Activated B cell treated with CpG ODN at 0.5 μM for 24 hours (primary cell): Measurements from ENCODE around the gene NMUR1. TPM values are rescaled to one million over a fixed set of nuclear protein-coding genes. Genes with fewer than 3 reads are reported as not detected.

ENCODE experiments used
- ATAC-seq: fragments of 200-7000 bp; cut with Tn5 transposase; one replicate; pipeline ENCODE4 v1.10.0; 2021; ENCODE audit warnings: low read depth, mild to moderate bottlenecking, moderate library complexity
- CTCF ChIA-PET: fragments of 350-600 bp; sonication (Branson Sonifier 250); formaldehyde crosslinking; loops from one replicate; lab custom pipeline; 2021; ENCODE audit warnings: antibody characterized with exemption; lab: Charles Lee
- POLR2A ChIA-PET: fragments of 350-600 bp; sonication (Branson Sonifier 250); formaldehyde crosslinking; loops from one replicate; lab custom pipeline; 2021; ENCODE audit warnings: antibody characterized with exemption; lab: Charles Lee
- DNase-seq: peaks from one replicate; pipeline ENCODE4 v3.0.0; 2022
- H3K27ac Mint-ChIP-seq: one replicate; pipeline ENCODE4 v1.8.0; 2020; ENCODE audit warnings: mixed read lengths
- H3K27me3 Mint-ChIP-seq: one replicate; pipeline ENCODE4 v1.8.0; 2021; ENCODE audit warnings: mixed read lengths
- H3K36me3 Mint-ChIP-seq: one replicate; pipeline ENCODE4 v1.8.0; 2021; ENCODE audit warnings: low read depth, mixed read lengths
- H3K4me1 Mint-ChIP-seq: one replicate; pipeline ENCODE4 v1.8.0; 2021; ENCODE audit warnings: mixed read lengths
- H3K4me3 Mint-ChIP-seq: one replicate; pipeline ENCODE4 v1.8.0; 2020; ENCODE audit warnings: mild to moderate bottlenecking, mixed read lengths
- H3K9me3 Mint-ChIP-seq: one replicate; pipeline ENCODE4 v1.8.0; 2020; ENCODE audit warnings: mixed read lengths
- intact Hi-C: fragments of 100-400 bp; cut with micrococcal nuclease; formaldehyde crosslinking; loops from one replicate; pipeline ENCODE4 v1.15.1; 2024
- total RNA-seq: library from RNA; stranded (reverse); gene quantifications from 2 replicates; pipeline ENCODE4 v1.2.3, GENCODE V29; 2022
- TF ChIP-seq, protein P1 (sequence below): fragments of 200-600 bp; IDR thresholded peaks from one replicate; pipeline ENCODE4 v1.8.0; 2022; ENCODE audit warnings: antibody characterized with exemption, mild to moderate bottlenecking

Gene NMUR1
- total RNA-seq, 1 donor from 2014 or later, result not detected

DNA sequence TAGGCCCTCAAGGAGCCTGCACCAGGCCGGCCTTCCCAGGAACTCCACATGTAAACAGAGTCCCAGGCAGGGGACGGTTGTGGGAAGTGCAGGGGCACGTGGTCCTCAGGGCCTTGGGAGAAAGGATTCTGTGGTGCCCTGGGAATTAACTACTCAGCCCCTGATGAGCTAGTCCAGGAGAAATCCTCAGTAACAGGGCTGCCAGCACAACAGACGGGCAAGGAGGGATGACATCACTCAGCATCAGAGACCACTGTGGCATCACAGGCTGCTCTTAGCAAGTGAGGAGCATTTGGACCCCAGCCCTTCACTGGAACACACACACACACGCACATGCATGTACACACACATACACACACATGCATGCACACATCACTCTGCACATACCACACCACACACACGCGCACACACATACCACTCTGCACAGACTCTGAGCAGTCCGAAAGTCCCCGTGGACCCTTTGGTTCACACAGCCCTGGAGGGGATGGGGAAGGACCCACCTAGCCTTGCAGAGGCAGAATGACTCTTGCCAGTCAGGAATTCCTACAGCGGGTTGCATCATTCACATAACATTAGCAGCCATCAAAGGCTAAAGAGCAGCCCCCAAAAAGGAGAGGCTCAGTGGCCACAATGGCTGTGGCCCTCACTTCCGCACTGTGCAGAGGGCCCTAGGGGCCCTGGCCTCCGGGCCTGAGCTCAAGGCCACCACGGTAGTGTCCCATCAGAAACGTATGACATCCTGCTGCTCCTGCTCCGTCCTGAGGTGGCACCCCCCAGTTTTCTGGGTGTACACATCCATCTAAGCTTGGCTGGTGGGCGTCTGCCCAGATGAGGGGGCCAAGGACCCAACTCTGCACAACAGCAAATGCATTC is 1.9 kb upstream of the NMUR1 start:
- Mint-ChIP-seq H3K4me1 (peaks cover 11% of the 10 kb centered on the region), H3K4me3 (no peak overlapping the region), H3K27me3 (peaks cover 26% of the 10 kb centered on the region), H3K36me3 (no peaks in the 10 kb centered on the region), H3K27ac (no peak overlapping the region), H3K9me3 (no peaks in the 10 kb centered on the region)
- CTCF ChIA-PET, result interaction anchor here (1.0 to 4.0 kb wide), 3 partner anchors 17 to 29 kb away, joined by 3 to 28 read pairs (median 4); no protein-coding TSS in a partner anchor
- no peak for DNase-seq
- intact Hi-C loops, result loop anchor here (2.0 kb wide), 1 partner anchor 13 kb away; no protein-coding TSS in a partner anchor
- TF ChIP-seq, protein P1, sequence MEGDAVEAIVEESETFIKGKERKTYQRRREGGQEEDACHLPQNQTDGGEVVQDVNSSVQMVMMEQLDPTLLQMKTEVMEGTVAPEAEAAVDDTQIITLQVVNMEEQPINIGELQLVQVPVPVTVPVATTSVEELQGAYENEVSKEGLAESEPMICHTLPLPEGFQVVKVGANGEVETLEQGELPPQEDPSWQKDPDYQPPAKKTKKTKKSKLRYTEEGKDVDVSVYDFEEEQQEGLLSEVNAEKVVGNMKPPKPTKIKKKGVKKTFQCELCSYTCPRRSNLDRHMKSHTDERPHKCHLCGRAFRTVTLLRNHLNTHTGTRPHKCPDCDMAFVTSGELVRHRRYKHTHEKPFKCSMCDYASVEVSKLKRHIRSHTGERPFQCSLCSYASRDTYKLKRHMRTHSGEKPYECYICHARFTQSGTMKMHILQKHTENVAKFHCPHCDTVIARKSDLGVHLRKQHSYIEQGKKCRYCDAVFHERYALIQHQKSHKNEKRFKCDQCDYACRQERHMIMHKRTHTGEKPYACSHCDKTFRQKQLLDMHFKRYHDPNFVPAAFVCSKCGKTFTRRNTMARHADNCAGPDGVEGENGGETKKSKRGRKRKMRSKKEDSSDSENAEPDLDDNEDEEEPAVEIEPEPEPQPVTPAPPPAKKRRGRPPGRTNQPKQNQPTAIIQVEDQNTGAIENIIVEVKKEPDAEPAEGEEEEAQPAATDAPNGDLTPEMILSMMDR, result no peak
- POLR2A ChIA-PET, result interaction anchor here (0.6 kb wide), 1 partner anchor 64 kb away, joined by 3 read pairs; no protein-coding TSS in a partner anchor
- no peak for ATAC-seq

DNA sequence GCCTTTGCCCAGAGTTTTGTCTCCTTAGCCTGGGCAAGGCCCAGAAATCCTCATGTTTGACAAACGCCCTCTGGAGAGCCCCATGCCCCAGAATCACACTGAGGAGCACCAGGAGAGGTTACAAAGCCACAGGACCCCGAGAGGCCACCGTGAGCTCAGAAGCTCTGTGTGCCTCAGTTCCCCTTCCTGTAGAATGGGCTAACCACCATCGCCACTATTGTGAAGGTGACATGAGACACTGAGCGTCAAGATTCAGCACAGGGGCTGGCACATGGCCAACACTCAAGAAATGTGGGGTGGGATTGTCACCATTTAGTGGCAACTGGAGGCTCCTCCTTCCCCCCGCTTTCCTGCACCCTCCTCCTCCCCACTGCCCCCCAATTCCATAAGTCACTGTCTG is 1.2 kb upstream of the NMUR1 start:
- Mint-ChIP-seq H3K9me3 (no peaks in the 10 kb centered on the region), H3K36me3 (no peaks in the 10 kb centered on the region), H3K4me3 (no peak overlapping the region), H3K27ac (no peak overlapping the region), H3K27me3 (peaks cover 26% of the 10 kb centered on the region), H3K4me1 (peaks cover 11% of the 10 kb centered on the region)
- DNase-seq, result no peak
- ATAC-seq, result no peak
- TF ChIP-seq, protein P1, result no peak
- intact Hi-C loops, result loop anchor here (2.0 kb wide), 1 partner anchor 13 kb away; no protein-coding TSS in a partner anchor
- POLR2A ChIA-PET, result interaction anchor here (0.6 kb wide), 1 partner anchor 65 kb away, joined by 3 read pairs; no protein-coding TSS in a partner anchor
- CTCF ChIA-PET, result interaction anchor here (1.0 to 4.0 kb wide), 2 partner anchors 16 to 26 kb away, joined by 3 to 28 read pairs; no protein-coding TSS in a partner anchor

DNA sequence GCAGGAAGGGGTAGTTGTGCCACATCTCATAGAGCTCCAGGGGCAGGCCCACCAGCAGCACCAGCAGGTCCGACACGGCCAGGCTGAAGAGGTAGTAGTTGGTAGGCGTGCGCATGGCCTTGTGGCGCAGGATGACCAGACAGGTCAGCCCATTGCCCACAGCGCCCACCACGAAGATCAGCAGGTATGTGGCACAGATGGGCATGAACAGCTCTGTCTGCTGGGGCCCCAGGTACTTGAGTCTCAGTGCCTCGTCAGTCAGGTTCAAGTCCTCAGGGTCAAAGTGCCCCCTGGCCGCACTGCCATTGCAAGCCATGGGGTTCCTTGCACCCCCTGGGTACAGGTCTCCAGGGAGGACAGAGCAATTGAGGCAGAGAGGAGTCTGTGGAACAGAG is 1.6 kb downstream of the NMUR1 start:
- ATAC-seq (no peak), DNase-seq (no peak)
- H3K27me3 Mint-ChIP-seq, result peaks cover 27% of the 10 kb centered on the region
- H3K4me3 Mint-ChIP-seq, result no peak overlapping the region
- intact Hi-C loops, result no loop called here
- ChIA-PET CTCF (interaction anchor here (0.9 to 1.0 kb wide), 2 partner anchors 17 to 28 kb away, joined by 3 to 5 read pairs; no protein-coding TSS in a partner anchor), POLR2A (no interaction called here)
- no peak overlapping the region for H3K27ac Mint-ChIP-seq
- no peaks in the 10 kb centered on the region for H3K36me3 Mint-ChIP-seq
- peaks cover 19% of the 10 kb centered on the region for H3K4me1 Mint-ChIP-seq
- TF ChIP-seq, protein P1, result no peak
- H3K9me3 Mint-ChIP-seq, result no peaks in the 10 kb centered on the region

DNA sequence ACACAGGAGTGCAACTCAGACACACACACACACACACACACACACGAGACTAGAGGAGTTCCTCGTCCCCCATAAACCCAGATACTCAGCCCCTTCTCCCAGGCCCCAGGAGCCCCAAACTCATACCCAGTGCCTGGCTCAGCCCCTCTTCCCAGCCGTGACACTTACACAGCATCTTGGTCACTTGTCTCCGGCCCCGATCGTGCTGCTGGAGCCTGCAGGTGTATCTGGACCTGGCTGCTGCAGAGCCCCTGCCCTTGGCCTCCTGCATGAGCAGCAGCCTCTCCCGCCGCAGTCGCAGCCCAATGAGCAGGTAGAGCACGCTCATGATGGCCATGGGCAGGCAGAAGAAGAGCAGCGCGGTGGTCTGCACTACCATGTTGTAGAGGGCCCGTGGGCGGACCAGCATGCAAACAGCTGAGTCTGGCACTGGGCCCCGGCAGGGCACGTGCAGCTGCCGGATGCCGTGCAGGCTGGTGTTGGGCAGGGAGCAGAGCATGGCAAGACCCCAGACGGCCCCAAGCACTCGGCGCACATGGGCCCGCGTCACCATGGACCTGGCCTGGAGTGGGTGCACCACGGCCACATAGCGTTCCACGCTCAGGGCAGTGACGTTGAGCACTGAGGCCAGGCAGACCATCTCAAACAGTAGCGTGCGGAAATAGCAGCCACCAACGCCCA is 2.1 kb downstream of the NMUR1 start:
- POLR2A ChIA-PET, result no interaction called here

More for the DNA sequence above, 2.1 kb downstream of the NMUR1 start:
- no peaks in the 10 kb centered on the region for H3K9me3 Mint-ChIP-seq
- DNase-seq (no peak), ATAC-seq (no peak)
- peaks cover 27% of the 10 kb centered on the region for H3K27me3 Mint-ChIP-seq
- no peak overlapping the region for H3K27ac Mint-ChIP-seq
- TF ChIP-seq, protein P1, result no peak
- no peak overlapping the region for H3K4me3 Mint-ChIP-seq
- H3K36me3 Mint-ChIP-seq, result no peaks in the 10 kb centered on the region
- CTCF ChIA-PET, result no interaction called here
- intact Hi-C loops, result no loop called here
- peaks cover 19% of the 10 kb centered on the region for H3K4me1 Mint-ChIP-seq
